Glutamatergic neuron (in vitro differentiated cells): ENCODE results near the gene PON3. TPM values are rescaled to one million over a fixed set of nuclear protein-coding genes. Genes with fewer than 3 reads are reported as not detected.

Source experiments
- DNase-seq: peaks from one replicate; pipeline ENCODE4 v3.0.0; 2022
- H3K27ac Mint-ChIP-seq: one replicate; pipeline ENCODE4 v1.8.0; 2020; ENCODE audit warnings: mild to moderate bottlenecking, mixed read lengths, inconsistent platforms; ENCODE audit not compliant: unreplicated experiment
- H3K27me3 Mint-ChIP-seq: one replicate; pipeline ENCODE4 v1.8.0; 2020; ENCODE audit warnings: mild to moderate bottlenecking, moderate library complexity, mixed read lengths, inconsistent platforms; ENCODE audit not compliant: unreplicated experiment
- H3K36me3 Mint-ChIP-seq: one replicate; pipeline ENCODE4 v1.8.0; 2020; ENCODE audit warnings: mild to moderate bottlenecking, mixed read lengths, inconsistent platforms; ENCODE audit not compliant: unreplicated experiment
- H3K4me1 Mint-ChIP-seq: one replicate; pipeline ENCODE4 v1.8.0; 2020; ENCODE audit warnings: mild to moderate bottlenecking, low read depth, mixed read lengths, inconsistent platforms; ENCODE audit not compliant: unreplicated experiment
- H3K4me3 Mint-ChIP-seq: one replicate; pipeline ENCODE4 v1.8.0; 2020; ENCODE audit warnings: mild to moderate bottlenecking, mixed read lengths, inconsistent platforms; ENCODE audit not compliant: unreplicated experiment
- H3K9me3 Mint-ChIP-seq: one replicate; pipeline ENCODE4 v1.8.0; 2020; ENCODE audit warnings: mild to moderate bottlenecking, moderate library complexity, mixed read lengths, inconsistent platforms; ENCODE audit not compliant: unreplicated experiment
- total RNA-seq: library from RNA; stranded (reverse); fragmentation: NEBNext Ultra II Directional; extraction: Animal tissue kit (Norgen Biotek cat#: 25700); gene quantifications from one replicate; pipeline ENCODE4 v1.2.1, GENCODE V29; 2021; ENCODE audit not compliant: unreplicated experiment
- TF ChIP-seq, protein P1 (sequence below): fragments of 200-600 bp; sonication (generic); IDR thresholded peaks from one replicate; pipeline ENCODE4 v1.5.0; 2021; ENCODE audit not compliant: partially characterized antibody, unreplicated experiment

The PON3 gene
- total RNA-seq, 1 donor from 2014 or later: not detected

DNA sequence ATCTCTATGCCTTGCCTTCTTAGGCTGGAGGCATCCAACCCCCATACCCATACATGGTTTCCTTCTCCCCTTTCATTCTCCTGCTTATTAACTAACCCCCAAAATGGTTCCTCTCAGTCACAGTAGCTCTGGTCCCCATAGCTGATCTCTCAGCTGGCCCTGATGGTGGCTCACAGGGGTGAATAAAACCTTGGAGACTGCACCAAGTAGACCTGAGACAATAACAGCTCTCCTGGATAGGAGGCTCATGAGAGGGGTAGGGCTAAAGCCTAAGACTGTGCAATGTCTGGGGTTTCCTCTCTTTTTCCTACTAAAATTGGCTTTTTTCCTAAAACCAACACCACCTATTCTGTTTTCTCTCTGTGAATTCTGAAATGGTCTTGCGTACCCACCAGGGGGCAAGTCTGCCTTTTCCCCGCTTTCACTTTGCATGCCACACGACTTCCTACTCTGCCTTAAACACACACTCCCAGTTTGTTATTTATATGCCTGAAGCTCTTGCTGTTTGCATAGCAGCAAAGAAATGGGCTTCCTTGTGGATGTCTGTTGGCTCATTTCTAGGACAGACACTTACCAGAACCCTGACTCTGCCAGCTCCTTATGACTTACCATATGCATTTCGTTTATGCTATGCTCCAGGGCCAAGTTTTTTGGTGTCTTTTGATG lies 53.4 kb downstream of the PON3 start:
- TF ChIP-seq, protein P1, sequence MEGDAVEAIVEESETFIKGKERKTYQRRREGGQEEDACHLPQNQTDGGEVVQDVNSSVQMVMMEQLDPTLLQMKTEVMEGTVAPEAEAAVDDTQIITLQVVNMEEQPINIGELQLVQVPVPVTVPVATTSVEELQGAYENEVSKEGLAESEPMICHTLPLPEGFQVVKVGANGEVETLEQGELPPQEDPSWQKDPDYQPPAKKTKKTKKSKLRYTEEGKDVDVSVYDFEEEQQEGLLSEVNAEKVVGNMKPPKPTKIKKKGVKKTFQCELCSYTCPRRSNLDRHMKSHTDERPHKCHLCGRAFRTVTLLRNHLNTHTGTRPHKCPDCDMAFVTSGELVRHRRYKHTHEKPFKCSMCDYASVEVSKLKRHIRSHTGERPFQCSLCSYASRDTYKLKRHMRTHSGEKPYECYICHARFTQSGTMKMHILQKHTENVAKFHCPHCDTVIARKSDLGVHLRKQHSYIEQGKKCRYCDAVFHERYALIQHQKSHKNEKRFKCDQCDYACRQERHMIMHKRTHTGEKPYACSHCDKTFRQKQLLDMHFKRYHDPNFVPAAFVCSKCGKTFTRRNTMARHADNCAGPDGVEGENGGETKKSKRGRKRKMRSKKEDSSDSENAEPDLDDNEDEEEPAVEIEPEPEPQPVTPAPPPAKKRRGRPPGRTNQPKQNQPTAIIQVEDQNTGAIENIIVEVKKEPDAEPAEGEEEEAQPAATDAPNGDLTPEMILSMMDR: no peak
- no peaks in the 10 kb centered on the region for H3K9me3 Mint-ChIP-seq
- no peaks in the 10 kb centered on the region for H3K27me3 Mint-ChIP-seq
- no peaks in the 10 kb centered on the region for H3K36me3 Mint-ChIP-seq
- no peak overlapping the region for H3K4me3 Mint-ChIP-seq
- H3K27ac Mint-ChIP-seq: no peak overlapping the region
- peaks cover 2% of the 10 kb centered on the region for H3K4me1 Mint-ChIP-seq
- DNase-seq: no peak

DNA sequence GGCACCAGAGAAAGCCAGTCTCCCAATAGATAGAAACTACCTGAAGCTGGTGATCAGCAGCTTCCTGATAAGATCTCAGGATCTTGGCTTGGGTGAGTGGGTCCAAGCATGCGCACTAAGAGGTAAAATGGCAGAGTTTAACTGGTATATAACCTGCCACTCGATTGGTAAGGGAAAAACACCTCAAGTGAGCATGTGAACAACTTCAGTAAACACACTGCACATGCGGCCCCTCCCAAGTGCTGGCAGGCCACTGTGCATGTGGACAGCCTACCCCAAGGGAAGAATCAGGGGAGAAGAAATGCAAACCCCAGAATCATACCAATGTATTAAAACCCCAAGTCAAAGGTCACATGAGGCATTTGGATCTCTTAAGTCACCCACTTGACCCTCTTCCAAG lies 54.1 kb downstream of the PON3 start:
- DNase-seq: no peak
- Mint-ChIP-seq H3K4me1 (peaks cover 2% of the 10 kb centered on the region), H3K36me3 (no peaks in the 10 kb centered on the region), H3K9me3 (no peaks in the 10 kb centered on the region), H3K27ac (no peak overlapping the region), H3K27me3 (no peaks in the 10 kb centered on the region), H3K4me3 (no peak overlapping the region)
- TF ChIP-seq, protein P1: no peak

DNA sequence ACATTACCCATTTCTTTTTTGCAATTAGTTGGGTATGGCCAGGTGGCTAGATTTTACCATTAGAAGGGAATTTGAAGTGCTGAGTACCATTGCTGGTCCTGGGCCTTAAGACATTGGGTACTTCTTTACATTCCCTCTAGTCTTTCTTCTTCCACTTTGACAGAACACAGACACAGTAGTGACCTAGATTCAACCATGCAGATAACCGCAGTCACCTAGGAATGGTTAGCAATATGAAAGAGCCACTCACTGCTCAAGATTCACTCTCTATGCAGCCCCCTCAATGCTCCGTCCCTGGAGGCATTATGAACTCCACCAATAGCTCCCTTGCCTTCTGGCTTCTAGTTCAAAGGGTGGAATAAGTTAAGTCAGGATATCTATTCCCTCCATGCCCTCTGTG lies 55.7 kb downstream of the PON3 start:
- no peaks in the 10 kb centered on the region for H3K9me3 Mint-ChIP-seq
- H3K27me3 Mint-ChIP-seq: no peaks in the 10 kb centered on the region
- no peaks in the 10 kb centered on the region for H3K36me3 Mint-ChIP-seq
- no peak for DNase-seq
- no peak overlapping the region for H3K27ac Mint-ChIP-seq
- TF ChIP-seq, protein P1: no peak
- no peak overlapping the region for H3K4me3 Mint-ChIP-seq
- peaks cover 2% of the 10 kb centered on the region for H3K4me1 Mint-ChIP-seq

DNA sequence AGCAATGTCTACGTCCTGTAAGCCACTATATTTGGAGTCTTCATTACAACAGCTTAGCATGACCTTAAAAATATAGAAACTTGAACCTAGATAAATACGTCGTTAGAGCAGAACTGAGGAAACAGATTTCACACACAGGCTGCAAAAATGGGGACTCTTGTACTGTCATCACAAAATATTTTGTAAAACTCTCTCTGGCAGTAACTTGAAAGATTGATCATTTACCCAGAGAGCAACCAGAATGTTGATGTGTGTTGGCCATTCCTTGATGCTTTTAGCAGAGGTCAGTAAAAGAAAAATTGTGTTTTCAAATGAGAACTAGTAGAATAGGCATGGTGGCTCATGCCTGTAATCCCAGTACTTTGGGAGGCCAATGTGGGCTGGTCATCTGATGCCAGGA lies 57.3 kb downstream of the PON3 start:
- no peaks in the 10 kb centered on the region for H3K27me3 Mint-ChIP-seq
- no peaks in the 10 kb centered on the region for H3K9me3 Mint-ChIP-seq
- TF ChIP-seq, protein P1: no peak
- H3K27ac Mint-ChIP-seq: no peak overlapping the region
- peaks cover 2% of the 10 kb centered on the region for H3K4me1 Mint-ChIP-seq
- H3K36me3 Mint-ChIP-seq: no peaks in the 10 kb centered on the region
- DNase-seq: no peak
- no peak overlapping the region for H3K4me3 Mint-ChIP-seq

DNA sequence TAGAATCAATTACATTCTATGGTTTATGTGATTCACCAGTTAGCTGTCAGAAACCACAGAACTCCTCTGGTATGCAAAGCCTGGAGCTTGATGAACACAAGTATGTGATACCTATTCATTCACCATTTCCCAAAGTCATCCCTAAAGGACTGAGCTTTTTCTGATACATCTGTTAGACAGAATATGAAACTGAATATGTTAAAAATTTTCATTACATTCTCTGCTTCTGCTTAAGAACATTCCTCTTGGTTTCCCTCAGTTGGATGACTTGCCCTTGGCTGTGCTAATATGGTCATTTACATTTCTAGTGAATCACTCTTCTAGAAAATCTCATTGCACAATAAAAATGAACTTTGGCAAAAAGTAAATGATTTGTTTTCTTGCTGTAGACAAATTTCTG lies 61.1 kb downstream of the PON3 start:
- Mint-ChIP-seq H3K27me3 (no peaks in the 10 kb centered on the region), H3K4me1 (no peaks in the 10 kb centered on the region), H3K9me3 (no peaks in the 10 kb centered on the region), H3K4me3 (no peak overlapping the region), H3K36me3 (no peaks in the 10 kb centered on the region), H3K27ac (no peak overlapping the region)
- TF ChIP-seq, protein P1: no peak
- no peak for DNase-seq
